H1 (cell line): ENCODE measurements around the gene SBF2. TPM values are rescaled to one million over a fixed set of nuclear protein-coding genes. Genes with fewer than 3 reads are reported as not detected.

Experiments
- CTCF ChIA-PET: fragments of 300-600 bp; sonication (Branson Sonifier 250); formaldehyde crosslinking; loops from one replicate; lab custom pipeline; 2021; ENCODE audit not compliant: partially characterized antibody; lab: Charles Lee
- POLR2A ChIA-PET: fragments of 300-600 bp; sonication (Branson Sonifier 250); formaldehyde crosslinking; loops from one replicate; lab custom pipeline; 2021; ENCODE audit warnings: inconsistent platforms; ENCODE audit not compliant: partially characterized antibody; lab: Charles Lee
- DNase-seq, 2 experiments: peaks; one replicate each; pipeline versions ENCODE4 v3.0.0 to v3.0.0-alpha.2; 2010 to 2022; ENCODE audit warnings: low spot score in 2 of 2, low read depth in 1 of 2, mixed read lengths in 1 of 2
- FAIRE-seq: peaks from 2 replicates; lab custom pipeline; 2011; peaks lifted over from hg19 to GRCh38; lab: Jason Lieb, UNC
- H2AFZ ChIP-seq: 2 replicates; pipeline ENCODE4 v1.8.1; 2012; ENCODE audit warnings: low read length, inconsistent platforms
- H2AK5ac ChIP-seq: 2 replicates; pipeline ENCODE4 v1.6.1; 2013; ENCODE audit warnings: low read depth, low read length
- H2BK120ac ChIP-seq: replicated peaks from 2 replicates; pipeline ENCODE3; 2013; ENCODE audit warnings: low read depth, low read length, inconsistent platforms
- H2BK12ac ChIP-seq: 2 replicates; pipeline ENCODE4 v1.6.1; 2013; ENCODE audit warnings: low read depth, low read length
- H2BK15ac ChIP-seq: 2 replicates; pipeline ENCODE4 v1.6.1; 2013; ENCODE audit warnings: low read length
- H2BK20ac ChIP-seq: 2 replicates; pipeline ENCODE4 v1.6.1; 2013; ENCODE audit warnings: low read length
- H2BK5ac ChIP-seq: 2 replicates; pipeline ENCODE4 v1.6.1; 2013; ENCODE audit warnings: low read depth, low read length
- H3K14ac ChIP-seq: 2 replicates; pipeline ENCODE4 v1.6.1; 2013; ENCODE audit warnings: inconsistent platforms; ENCODE audit not compliant: insufficient read length
- H3K18ac ChIP-seq: 2 replicates; pipeline ENCODE4 v1.6.1; 2013; ENCODE audit warnings: low read length; ENCODE audit errors: extremely low read depth
- H3K23ac ChIP-seq: 2 replicates; pipeline ENCODE4 v1.6.1; 2013; ENCODE audit warnings: inconsistent platforms; ENCODE audit not compliant: insufficient read length
- H3K23me2 ChIP-seq: 2 replicates; pipeline ENCODE4 v1.6.1; 2013; ENCODE audit warnings: low read depth, low read length
- H3K27ac ChIP-seq: 2 replicates; pipeline ENCODE4 v1.6.1; 2011; ENCODE audit warnings: low read depth, low read length, inconsistent platforms
- H3K27me3 ChIP-seq, 4 experiments: replicated peaks in 1 of 4; 1 replicate in 1 of 4; 2 replicates in 3 of 4; pipeline versions ENCODE4 v1.6.1 to v1.8.1; 2011 to 2013; ENCODE audit warnings: low read length in 3 of 4, mild to moderate bottlenecking in 3 of 4, inconsistent platforms in 2 of 4, mixed read lengths in 2 of 4, moderate library complexity in 1 of 4; ENCODE audit not compliant: control insufficient read depth in 3 of 4, insufficient read depth in 3 of 4; ENCODE audit errors: extremely low read depth in 1 of 4
- H3K36me3 ChIP-seq, 4 experiments: 2 replicates each; pipeline versions ENCODE4 v1.6.1 to v1.8.1; 2011 to 2013; ENCODE audit warnings: mild to moderate bottlenecking in 4 of 4, low read length in 3 of 4, moderate library complexity in 2 of 4, control low read depth in 1 of 4, inconsistent platforms in 1 of 4; ENCODE audit not compliant: insufficient read depth in 4 of 4, control insufficient read depth in 2 of 4
- H3K4ac ChIP-seq: replicated peaks from 2 replicates; pipeline ENCODE3; 2013; ENCODE audit warnings: low read length, low read depth, mixed read lengths, inconsistent platforms; ENCODE audit not compliant: insufficient read length
- H3K4me1 ChIP-seq, 4 experiments: replicated peaks in 1 of 4; 1 replicate in 1 of 4; 2 replicates in 3 of 4; pipeline versions ENCODE4 v1.6.1 to v1.8.1; 2011 to 2013; ENCODE audit warnings: low read length in 3 of 4, inconsistent platforms in 2 of 4, mixed read lengths in 1 of 4; ENCODE audit not compliant: insufficient read depth in 4 of 4, control insufficient read depth in 3 of 4
- H3K4me2 ChIP-seq, 2 experiments: 2 replicates each; pipeline versions ENCODE4 v1.6.1 to v1.8.1; 2011 to 2013; ENCODE audit warnings: low read depth in 2 of 2, low read length in 2 of 2, control low read depth in 1 of 2, inconsistent platforms in 1 of 2, mild to moderate bottlenecking in 1 of 2; ENCODE audit not compliant: insufficient read depth in 1 of 2
- H3K4me3 ChIP-seq, 4 experiments: fragments of 200-600, 300-600 bp in 1 of 4; sonication (generic), shearing (Covaris generic), sonication (Bioruptor Twin) in 1 of 4; 2 replicates each; pipeline versions ENCODE4 v1.5.1 to v1.8.1; 2011 to 2016; ENCODE audit warnings: low read length in 4 of 4, low read depth in 3 of 4, control low read depth in 2 of 4, inconsistent platforms in 2 of 4, mild to moderate bottlenecking in 2 of 4, mixed read lengths in 1 of 4, moderate library complexity in 1 of 4; ENCODE audit not compliant: insufficient read depth in 2 of 4; ENCODE audit errors: extremely low read depth in 1 of 4
- H3K56ac ChIP-seq: replicated peaks from 2 replicates; pipeline ENCODE3; 2013; ENCODE audit warnings: low read depth, mild to moderate bottlenecking, mixed read lengths, low read length, inconsistent platforms; ENCODE audit not compliant: insufficient read length
- H3K79me1 ChIP-seq: 2 replicates; pipeline ENCODE4 v1.6.1; 2013; ENCODE audit warnings: low read depth, low read length, control low read depth
- H3K79me2 ChIP-seq, 2 experiments: 2 replicates each; pipeline versions ENCODE4 v1.6.1 to v1.8.1; 2012 to 2013; ENCODE audit warnings: low read length in 2 of 2, mild to moderate bottlenecking in 2 of 2, inconsistent platforms in 1 of 2; ENCODE audit not compliant: insufficient read depth in 2 of 2, control insufficient read depth in 1 of 2
- H3K9ac ChIP-seq, 4 experiments: replicated peaks in 1 of 4; 1 replicate in 1 of 4; 2 replicates in 3 of 4; pipeline versions ENCODE4 v1.6.1 to v1.8.1; 2011 to 2013; ENCODE audit warnings: low read depth in 3 of 4, low read length in 3 of 4, control low read depth in 2 of 4, mild to moderate bottlenecking in 2 of 4, moderate library complexity in 2 of 4, inconsistent platforms in 1 of 4; ENCODE audit errors: extremely low read depth in 1 of 4
- H3K9me3 ChIP-seq, 2 experiments: 2 replicates each; pipeline versions ENCODE4 v1.6.1 to v1.8.1; 2012 to 2013; ENCODE audit warnings: mild to moderate bottlenecking in 2 of 2, moderate library complexity in 2 of 2, control low read depth in 1 of 2, inconsistent platforms in 1 of 2, low read depth in 1 of 2, low read length in 1 of 2, mixed read lengths in 1 of 2; ENCODE audit not compliant: insufficient read depth in 2 of 2
- H4K20me1 ChIP-seq, 2 experiments: replicated peaks in 1 of 2; 2 replicates each; pipeline versions ENCODE3 to v1.8.1; 2011 to 2013; ENCODE audit warnings: inconsistent platforms in 2 of 2, low read length in 2 of 2, mild to moderate bottlenecking in 1 of 2; ENCODE audit not compliant: insufficient read depth in 2 of 2, control insufficient read depth in 1 of 2
- H4K5ac ChIP-seq: 2 replicates; pipeline ENCODE4 v1.6.1; 2013; ENCODE audit warnings: low read length, low read depth, mixed read lengths, inconsistent platforms; ENCODE audit not compliant: insufficient read length
- H4K8ac ChIP-seq: 2 replicates; pipeline ENCODE4 v1.8.0; 2013; ENCODE audit warnings: mild to moderate bottlenecking, moderate library complexity, low read length, inconsistent platforms; ENCODE audit not compliant: insufficient read depth; ENCODE audit errors: extremely low read depth
- H4K91ac ChIP-seq: replicated peaks from 2 replicates; pipeline ENCODE3; 2013; ENCODE audit warnings: low read length, mixed read lengths, inconsistent platforms; ENCODE audit not compliant: insufficient read length
- E2F6 ChIP-seq: IDR thresholded peaks from 2 replicates; pipeline ENCODE4 v1.6.1; 2012; ENCODE audit warnings: inconsistent platforms
- GABPA ChIP-seq: IDR thresholded peaks from 2 replicates; pipeline ENCODE4 v1.6.1; 2011; ENCODE audit warnings: mild to moderate bottlenecking, low read length, moderate library complexity, borderline replicate concordance; ENCODE audit not compliant: insufficient read depth
- GTF2F1 ChIP-seq: IDR thresholded peaks from 2 replicates; pipeline ENCODE4 v1.6.1; 2012; ENCODE audit warnings: low read depth, low read length, improper control_type of control experiment, borderline replicate concordance
- NANOG ChIP-seq: IDR thresholded peaks from 2 replicates; pipeline ENCODE4 v1.6.1; 2011; ENCODE audit warnings: low read length, low read depth, mild to moderate bottlenecking, inconsistent platforms; ENCODE audit not compliant: insufficient read depth, poor library complexity, severe bottlenecking
- NRF1 ChIP-seq: IDR thresholded peaks from 2 replicates; pipeline ENCODE4 v1.6.1; 2011; ENCODE audit warnings: mild to moderate bottlenecking, low read depth, low read length, improper control_type of control experiment
- POLR2A ChIP-seq, 2 experiments: IDR thresholded peaks; 1 replicate in 1 of 2; 2 replicates in 1 of 2; pipeline ENCODE4 v1.6.1; 2011; ENCODE audit warnings: low read depth in 2 of 2, low read length in 2 of 2, mild to moderate bottlenecking in 2 of 2; ENCODE audit errors: control extremely low read depth in 1 of 2
- SAP30 ChIP-seq: fragments of 300-600 bp; sonication (generic); IDR thresholded peaks from 2 replicates; pipeline ENCODE4 v1.7.1; 2012; ENCODE audit warnings: low read length, moderate library complexity, mild to moderate bottlenecking, inconsistent platforms; ENCODE audit not compliant: insufficient read depth, insufficient replicate concordance
- SRF ChIP-seq: IDR thresholded peaks from 2 replicates; pipeline ENCODE4 v1.6.1; 2011; ENCODE audit warnings: mild to moderate bottlenecking, low read depth, low read length, moderate library complexity
- WGBS, 2 experiments: shearing (Covaris generic) in 1 of 2; methylation state at CpG; one replicate each; pipeline versions ENCODE4 v1.1.6 to v1.1.7; 2013 to 2015; ENCODE audit warnings: low lambda C conversion rate in 2 of 2, mixed read lengths in 2 of 2, inconsistent platforms in 1 of 2, low coverage in 1 of 2, missing lambda C conversion rate in 1 of 2; ENCODE audit not compliant: insufficient replicate concordance in 2 of 2, insufficient coverage in 1 of 2, insufficient read length in 1 of 2; ENCODE audit errors: extremely low coverage in 1 of 2, missing lambda C conversion rate in 1 of 2; 5-methylcytosine and 5-hydroxymethylcytosine counted together
- polyA plus RNA-seq, 7 experiments: library from polyadenylated mRNA; depleted of rRNA in 3 of 7; stranded (reverse) in 5 of 7; unstranded in 2 of 7; fragments of >200 nt in 5 of 7; fragments of 200-250 nt in 2 of 7; gene quantifications; 1 replicate in 5 of 7; 2 replicates in 1 of 7; 4 replicates in 1 of 7; pipeline versions ENCODE4 v1.2.1 to v1.2.3, GENCODE V29; 2011 to 2013; ENCODE audit warnings: missing spikeins in 2 of 7, mixed read lengths in 2 of 7
- total RNA-seq: library from RNA; stranded (reverse); fragmentation: NEBNext Ultra II Directional; extraction: Animal tissue kit (Norgen Biotek cat#: 25700); gene quantifications from 2 replicates; pipeline ENCODE4 v1.2.1, GENCODE V29; 2021

The SBF2 gene
- total and polyA plus RNA-seq, 2 of the 8 experiments (the other 6 are each of a cell fraction or from before 2014, with no cell fraction given): 36.7 to 50.5 TPM

GRCh38 chr11:9868641-9869040 lies 425.4 kb downstream of the SBF2 start:
- Histone ChIP-seq H2BK15ac (no peak overlapping the region), H3K23me2 (no peaks in the 10 kb centered on the region), H3K4me1 (no peaks in the 10 kb centered on the region), H3K4ac (no peak overlapping the region), H2BK12ac (no peak overlapping the region), H3K56ac (no peak overlapping the region), H4K5ac (no peak overlapping the region), H3K27me3 (no peaks in the 10 kb centered on the region), H3K9me3 (peaks cover 9 to 17% of the 10 kb centered on the region in 2 experiments; a peak in 3 of 4 replicates), H3K79me1 (no peaks in the 10 kb centered on the region), H3K4me3 (no peak overlapping the region), H4K8ac (no peak overlapping the region), H3K14ac (no peak overlapping the region), H2AK5ac (no peak overlapping the region), H3K23ac (no peak overlapping the region), H3K36me3 (peaks cover 0 to 4% (median 0%) of the 10 kb centered on the region in 4 experiments; a peak in 2 of 8 replicates), H2BK120ac (no peak overlapping the region), H3K18ac (no peak overlapping the region), H2BK20ac (no peak overlapping the region), H3K4me2 (no peak overlapping the region), H4K20me1 (no peaks in the 10 kb centered on the region), H4K91ac (no peak overlapping the region), H2BK5ac (no peak overlapping the region), H3K27ac (no peak overlapping the region), H3K79me2 (no peaks in the 10 kb centered on the region), H2AFZ (no peak overlapping the region), H3K9ac (no peak overlapping the region)
- DNase-seq (no peak), FAIRE-seq (no peak)
- ChIA-PET POLR2A (no interaction called here), CTCF (no interaction called here)
- TF ChIP-seq NRF1 (no peak), NANOG (no peak), GTF2F1 (no peak), SRF (no peak), GABPA (no peak), POLR2A (IDR thresholded peaks at IDR 0.05; ENCODE audit: control extremely low read depth in 1 of 2, low read depth in 2 of 2, low read length in 2 of 2) (no peak), SAP30 (no peak), E2F6 (no peak)
- WGBS, 2 experiments: 97% methylated on average over 3 of the region's 3 CpGs; no CpG with 5 or more reads in 1 of the 2 experiments
